GM12878 (cell line): Measurements from ENCODE around the gene TREML2. TPM values are rescaled to one million over a fixed set of nuclear protein-coding genes. Genes with fewer than 3 reads are reported as not detected.
"Not testable (repeated sequence)": the region's sequence is repeated elsewhere in the genome, so short reads cannot be mapped to it uniquely, and the experiment has no call there.

Source experiments
- ATAC-seq: fragments of 200-7000 bp; cut with Tn5 transposase; 3 replicates; pipeline ENCODE4 v1.9.1; 2020; ENCODE audit warnings: mild to moderate bottlenecking, moderate library complexity
- BruUV-seq: library from RNA; stranded (reverse); fragments of 400-500 nt; replicated peaks from 2 replicates; lab custom pipeline; 2021; lab: Mats Ljungman, UMichigan
- CTCF ChIA-PET: fragments of 300-600 bp; sonication (Branson Sonifier 250); formaldehyde crosslinking; extraction: SDS; loops from one replicate; lab custom pipeline; 2021; ENCODE audit warnings: inconsistent platforms; lab: Yijun Ruan, JAX
- POLR2A ChIA-PET: fragments of 350-600 bp; formaldehyde crosslinking; extraction: SDS; loops from one replicate; lab custom pipeline; 2021; ENCODE audit warnings: inconsistent platforms; lab: Charles Lee
- RAD21 ChIA-PET: fragments of 300-600 bp; sonication (Branson Sonifier 250); formaldehyde crosslinking; loops from one replicate; lab custom pipeline; 2023; ENCODE audit warnings: antibody characterized with exemption; ENCODE audit not compliant: unreplicated experiment; lab: Charles Lee
- SMC1A ChIA-PET: fragments of 300-600 bp; sonication (Branson Sonifier 250); formaldehyde crosslinking; loops from one replicate; lab custom pipeline; 2023; ENCODE audit not compliant: unreplicated experiment, uncharacterized antibody; lab: Charles Lee
- DNase-seq: peaks from one replicate; pipeline ENCODE4 v3.0.0-alpha.2; 2011; ENCODE audit warnings: low read depth, low spot score
- FAIRE-seq: peaks from 3 replicates; lab custom pipeline; 2011; peaks lifted over from hg19 to GRCh38; lab: Jason Lieb, UNC
- H2AFZ ChIP-seq: 2 replicates; pipeline ENCODE4 v1.6.0; 2011; ENCODE audit warnings: low read depth, low read length, control low read depth; ENCODE audit not compliant: control insufficient read depth
- H3K27ac ChIP-seq: 2 replicates; pipeline ENCODE4 v1.5.1; 2011; ENCODE audit warnings: control low read depth; ENCODE audit not compliant: control insufficient read depth, insufficient read depth
- H3K27me3 ChIP-seq, 2 experiments: replicated peaks in 1 of 2; 2 replicates each; pipeline versions ENCODE4 v1.6.0 to v1.6.1; 2011; ENCODE audit warnings: low read length in 1 of 2; ENCODE audit not compliant: control insufficient read depth in 2 of 2, insufficient read depth in 2 of 2
- H3K36me3 ChIP-seq, 2 experiments: 2 replicates each; pipeline ENCODE4 v1.5.1; 2011; ENCODE audit warnings: low read length in 1 of 2; ENCODE audit not compliant: control insufficient read depth in 2 of 2, insufficient read depth in 2 of 2
- H3K4me1 ChIP-seq: 2 replicates; pipeline ENCODE4 v1.6.1; 2011; ENCODE audit warnings: mild to moderate bottlenecking, low read length, moderate library complexity, mixed read lengths; ENCODE audit not compliant: control insufficient read depth, insufficient read depth
- H3K4me2 ChIP-seq: 2 replicates; pipeline ENCODE4 v1.6.0; 2011; ENCODE audit warnings: control low read depth; ENCODE audit not compliant: control insufficient read depth, insufficient read depth
- H3K4me3 ChIP-seq: fragments of 200-600 bp; sonication (generic); 2 replicates; pipeline ENCODE4 v1.5.1; 2016
- H3K79me2 ChIP-seq: 2 replicates; pipeline ENCODE4 v1.6.0; 2011; ENCODE audit warnings: low read length; ENCODE audit not compliant: control insufficient read depth, insufficient read depth
- H3K9ac ChIP-seq: 2 replicates; pipeline ENCODE4 v1.8.0; 2011; ENCODE audit warnings: low read length, control low read depth, mixed read lengths; ENCODE audit not compliant: control insufficient read depth, insufficient read depth
- H3K9me3 ChIP-seq: replicated peaks from 3 replicates; pipeline ENCODE4 v1.5.1; 2011; ENCODE audit warnings: mild to moderate bottlenecking, low read length; ENCODE audit not compliant: control insufficient read depth, insufficient read depth
- H4K20me1 ChIP-seq: 2 replicates; pipeline ENCODE4 v1.6.0; 2011; ENCODE audit not compliant: control insufficient read depth, insufficient read depth
- NFXL1 ChIP-seq: fragments of 450-650 bp; IDR thresholded peaks from 2 replicates; pipeline ENCODE4 v1.6.1; 2017; ENCODE audit warnings: antibody characterized with exemption, mild to moderate bottlenecking, borderline replicate concordance
- SUPT20H ChIP-seq: IDR thresholded peaks from 2 replicates; pipeline ENCODE4 v1.6.1; 2011; ENCODE audit warnings: low read depth, mild to moderate bottlenecking, low read length, moderate library complexity, borderline replicate concordance; ENCODE audit not compliant: control insufficient read depth
- WRNIP1 ChIP-seq: IDR thresholded peaks from 2 replicates; pipeline ENCODE4 v1.6.1; 2011; ENCODE audit warnings: low read depth, low read length, improper control_type of control experiment, borderline replicate concordance
- WGBS: methylation state at CpG from one replicate; pipeline ENCODE4 v1.1.6; 2016; ENCODE audit warnings: low lambda C conversion rate; ENCODE audit not compliant: insufficient replicate concordance, insufficient coverage; ENCODE audit errors: missing lambda C conversion rate; 5-methylcytosine and 5-hydroxymethylcytosine counted together
- in situ Hi-C: fragments of 300-500 bp; cut with MboI; formaldehyde crosslinking; loops from 9 replicates; pipeline ENCODE4 v1.14.3; 2018; ENCODE audit warnings: mixed read lengths
- intact Hi-C: fragments of 100-400 bp; cut with micrococcal nuclease; formaldehyde crosslinking; loops from one replicate; pipeline ENCODE4 v1.14.2; 2022; ENCODE audit not compliant: unreplicated experiment
- polyA plus RNA-seq, 11 experiments: library from polyadenylated mRNA; depleted of rRNA in 4 of 11; unstranded in 6 of 11; stranded (reverse) in 5 of 11; fragments of >200 nt; fragmentation: Nextera tagmentation in 4 of 11; fragmentation: Illumina TruSeq in 1 of 11; extraction: Ambion mirVana in 4 of 11; extraction: Trizol in 1 of 11; gene quantifications; 1 replicate in 1 of 11; 2 replicates in 10 of 11; pipeline versions ENCODE4 v1.2.1 to v1.2.3, GENCODE V29; 2011 to 2016; ENCODE audit warnings: inconsistent platforms in 2 of 11, missing spikeins in 2 of 11, low read depth in 1 of 11
- total RNA-seq, 4 experiments: library from RNA; depleted of rRNA in 3 of 4; stranded (reverse); fragments of >200 nt in 3 of 4; fragmentation: Illumina TruSeq in 1 of 4; extraction: Trizol in 1 of 4; gene quantifications; 2 replicates each; pipeline versions ENCODE4 v1.2.1 to v1.2.3, GENCODE V29; 2013 to 2021
- TF ChIP-seq, protein P1 (sequence below): fragments of 450-650 bp; conservative IDR thresholded peaks from 2 replicates; pipeline ENCODE4 v1.6.1; 2017; ENCODE audit warnings: mild to moderate bottlenecking, moderate library complexity

TREML2 gene
- total and polyA plus RNA-seq, 10 of the 15 experiments (the other 5 are each of a cell fraction or from before 2014, with no cell fraction given): 0.49 to 9.1 (median 7.3) TPM

DNA sequence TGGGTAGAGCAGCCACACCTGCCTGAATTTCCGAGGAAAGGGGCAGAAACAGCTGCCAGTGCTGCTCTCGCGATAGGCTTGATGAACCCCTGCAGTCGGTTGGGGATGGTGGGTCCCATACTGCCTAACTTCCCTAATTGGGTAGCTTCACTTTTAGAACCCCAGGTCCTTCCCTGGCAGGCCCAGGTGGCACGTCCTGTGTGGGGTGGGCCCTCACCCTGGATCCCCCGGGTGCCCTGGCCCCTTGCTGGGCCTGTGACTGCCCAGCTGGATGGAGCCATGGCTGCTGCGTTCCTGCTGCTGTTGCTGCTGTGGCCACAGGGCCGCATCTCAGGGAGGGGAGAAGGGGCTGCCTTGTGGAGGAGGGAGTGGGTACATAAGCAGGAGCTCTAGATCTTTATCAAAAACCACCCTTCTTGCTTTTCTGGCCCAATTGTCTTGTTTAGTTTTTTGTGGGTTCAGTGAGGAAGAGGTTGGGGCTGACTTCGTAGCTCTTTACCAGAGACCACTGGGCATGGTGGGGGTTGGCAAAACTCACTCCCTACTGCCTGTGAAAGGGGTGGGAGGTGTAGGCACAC, 46.4 kb upstream of the TREML2 start (continued):
- TF ChIP-seq WRNIP1 (no peak), NFXL1 (no peak), SUPT20H (no peak)
- TF ChIP-seq, protein P1, sequence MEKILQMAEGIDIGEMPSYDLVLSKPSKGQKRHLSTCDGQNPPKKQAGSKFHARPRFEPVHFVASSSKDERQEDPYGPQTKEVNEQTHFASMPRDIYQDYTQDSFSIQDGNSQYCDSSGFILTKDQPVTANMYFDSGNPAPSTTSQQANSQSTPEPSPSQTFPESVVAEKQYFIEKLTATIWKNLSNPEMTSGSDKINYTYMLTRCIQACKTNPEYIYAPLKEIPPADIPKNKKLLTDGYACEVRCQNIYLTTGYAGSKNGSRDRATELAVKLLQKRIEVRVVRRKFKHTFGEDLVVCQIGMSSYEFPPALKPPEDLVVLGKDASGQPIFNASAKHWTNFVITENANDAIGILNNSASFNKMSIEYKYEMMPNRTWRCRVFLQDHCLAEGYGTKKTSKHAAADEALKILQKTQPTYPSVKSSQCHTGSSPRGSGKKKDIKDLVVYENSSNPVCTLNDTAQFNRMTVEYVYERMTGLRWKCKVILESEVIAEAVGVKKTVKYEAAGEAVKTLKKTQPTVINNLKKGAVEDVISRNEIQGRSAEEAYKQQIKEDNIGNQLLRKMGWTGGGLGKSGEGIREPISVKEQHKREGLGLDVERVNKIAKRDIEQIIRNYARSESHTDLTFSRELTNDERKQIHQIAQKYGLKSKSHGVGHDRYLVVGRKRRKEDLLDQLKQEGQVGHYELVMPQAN: no peak
- TF ChIP-seq, all 136 proteins: peak for 0

DNA sequence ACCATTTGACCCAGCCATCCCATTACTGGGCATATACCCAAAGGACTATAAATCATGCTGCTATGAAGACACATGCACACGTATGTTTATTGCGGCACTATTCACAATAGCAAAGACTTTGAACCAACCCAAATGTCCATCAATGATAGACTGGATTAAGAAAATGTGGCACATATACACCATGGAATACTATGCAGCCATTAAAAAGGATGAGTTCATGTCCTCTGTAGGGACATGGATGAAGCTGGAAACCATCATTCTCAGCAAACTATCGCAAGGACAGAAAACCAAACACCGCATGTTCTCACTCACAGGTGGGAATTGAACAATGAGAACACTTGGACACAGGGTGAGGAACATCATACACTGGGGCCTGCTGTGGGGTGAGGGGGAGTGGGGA, 45.6 kb upstream of the TREML2 start:
- H3K36me3 ChIP-seq, SMC1A ChIA-PET, H3K4me2 ChIP-seq, POLR2A ChIA-PET, H3K27me3 ChIP-seq, RAD21 ChIA-PET, H3K9me3 ChIP-seq, H2AFZ ChIP-seq, ATAC-seq, DNase-seq, FAIRE-seq, H3K9ac ChIP-seq, H3K4me3 ChIP-seq, H3K4me1 ChIP-seq, H4K20me1 ChIP-seq, H3K79me2 ChIP-seq, in situ Hi-C loops, intact Hi-C loops, CTCF ChIA-PET, H3K27ac ChIP-seq, BruUV-seq: not testable (repeated sequence)
- 96% methylated on average over 4 of the region's 4 CpGs for WGBS
